Caco-2 (cell line): ENCODE data around the gene GCN1. TPM values are rescaled to one million over a fixed set of nuclear protein-coding genes. Genes with fewer than 3 reads are reported as not detected.
"Not testable (repeated sequence)": the region's sequence is repeated elsewhere in the genome, so short reads cannot be mapped to it uniquely, and the experiment has no call there.

Experiments used
- BruUV-seq: library from RNA; stranded (reverse); fragments of 400-500 nt; replicated peaks from 2 replicates; lab custom pipeline; 2021; lab: Mats Ljungman, UMichigan
- CTCF ChIA-PET: fragments of 300-600 bp; sonication (Branson Sonifier 250); formaldehyde crosslinking; loops from one replicate; lab custom pipeline; 2022; ENCODE audit warnings: antibody characterized with exemption; lab: Charles Lee
- POLR2A ChIA-PET: fragments of 300-600 bp; sonication (Branson Sonifier 250); formaldehyde crosslinking; loops from one replicate; lab custom pipeline; 2022; ENCODE audit warnings: antibody characterized with exemption; lab: Charles Lee
- DNase-seq, 2 experiments: peaks; one replicate each; pipeline versions ENCODE4 v3.0.0 to v3.0.0-alpha.2; 2020 to 2022
- H3K27me3 ChIP-seq: replicated peaks from 2 replicates; pipeline ENCODE4 v1.6.0; 2011; ENCODE audit warnings: low read length; ENCODE audit not compliant: control insufficient read depth, insufficient read depth
- H3K36me3 ChIP-seq: 2 replicates; pipeline ENCODE4 v1.5.1; 2011; ENCODE audit warnings: low read length; ENCODE audit not compliant: control insufficient read depth, insufficient read depth
- H3K4me1 ChIP-seq: fragments of 250-450 bp; sonication (Bioruptor Pico); 2 replicates; pipeline ENCODE4 v1.5.1; 2020; ENCODE audit warnings: mild to moderate bottlenecking
- H3K4me3 ChIP-seq: 2 replicates; pipeline ENCODE4 v1.5.1; 2011; ENCODE audit warnings: low read depth, mild to moderate bottlenecking, control low read depth, low read length
- H3K9me3 ChIP-seq: fragments of 250-450 bp; sonication (Bioruptor Pico); 2 replicates; pipeline ENCODE4 v1.5.1; 2020; ENCODE audit warnings: mild to moderate bottlenecking, moderate library complexity
- H3K27ac Mint-ChIP-seq: one replicate; pipeline ENCODE4 v1.8.0; 2022; ENCODE audit warnings: mixed read lengths; ENCODE audit not compliant: unreplicated experiment
- H3K27me3 Mint-ChIP-seq: one replicate; pipeline ENCODE4 v1.8.0; 2022; ENCODE audit warnings: mixed read lengths; ENCODE audit not compliant: insufficient read depth, unreplicated experiment
- H3K36me3 Mint-ChIP-seq: one replicate; pipeline ENCODE4 v1.8.0; 2022; ENCODE audit warnings: mild to moderate bottlenecking, mixed read lengths; ENCODE audit not compliant: insufficient read depth, unreplicated experiment
- H3K4me1 Mint-ChIP-seq: one replicate; pipeline ENCODE4 v1.8.0; 2022; ENCODE audit warnings: low read depth, mixed read lengths; ENCODE audit not compliant: unreplicated experiment
- H3K4me3 Mint-ChIP-seq: one replicate; pipeline ENCODE4 v1.8.0; 2022; ENCODE audit warnings: mild to moderate bottlenecking, moderate library complexity, mixed read lengths; ENCODE audit not compliant: unreplicated experiment
- H3K9me3 Mint-ChIP-seq: one replicate; pipeline ENCODE4 v1.8.0; 2022; ENCODE audit warnings: mixed read lengths; ENCODE audit not compliant: unreplicated experiment
- CTCF ChIP-seq, 2 experiments: fragments of 200-600 bp in 1 of 2; IDR thresholded peaks; 1 replicate in 1 of 2; 2 replicates in 1 of 2; pipeline versions ENCODE4 v1.5.1 to v1.8.0; 2011 to 2022; ENCODE audit warnings: antibody characterized with exemption in 1 of 2, control low read depth in 1 of 2, inconsistent platforms in 1 of 2, low read depth in 1 of 2, low read length in 1 of 2, mild to moderate bottlenecking in 1 of 2, moderate library complexity in 1 of 2; ENCODE audit not compliant: insufficient read depth in 1 of 2, severe bottlenecking in 1 of 2, unreplicated experiment in 1 of 2
- intact Hi-C: fragments of 100-400 bp; cut with micrococcal nuclease; formaldehyde crosslinking; loops from one replicate; pipeline ENCODE4 v1.10.0; 2022; ENCODE audit not compliant: unreplicated experiment
- total RNA-seq: library from RNA; stranded (reverse); gene quantifications from 2 replicates; pipeline ENCODE4 v1.2.3, GENCODE V29; 2022

The GCN1 gene
- total RNA-seq, 1 experiment from 2014 or later: 154 TPM

DNA sequence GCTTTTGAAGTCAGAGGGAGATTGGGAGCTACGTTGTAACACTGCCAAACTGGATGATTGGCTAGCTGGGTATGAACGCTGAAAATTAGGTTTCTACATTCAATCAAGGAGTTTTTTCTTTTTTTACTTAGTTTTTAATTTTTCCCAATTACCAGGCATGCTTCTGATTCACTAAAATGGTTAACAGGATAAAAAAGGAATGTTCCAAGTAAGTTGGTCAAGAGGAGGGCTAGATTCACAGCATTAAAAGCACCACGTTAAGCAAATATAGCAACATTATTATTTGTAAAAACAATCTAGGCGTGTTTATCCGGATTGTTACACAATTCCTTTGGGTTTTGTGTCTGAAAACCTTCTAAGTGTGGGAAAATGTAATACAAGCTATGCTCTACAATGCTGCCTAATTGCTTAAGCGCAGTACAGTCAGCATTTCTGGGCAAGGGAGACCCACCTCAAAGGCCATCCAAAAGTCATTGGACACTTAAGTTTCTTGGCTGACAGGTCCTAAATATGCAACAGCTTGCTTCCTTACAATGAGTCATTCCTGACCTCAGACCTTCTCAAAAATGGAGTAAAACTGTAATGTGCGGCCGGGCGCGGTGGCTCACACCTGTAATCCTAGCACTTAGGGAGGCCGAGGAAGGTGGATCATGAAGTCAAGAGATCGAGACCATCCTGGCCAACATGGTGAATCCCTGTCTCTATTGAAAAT is 5.2 kb upstream of the GCN1 start:
- intact Hi-C loops: loop anchor here (2.0 kb wide), 1 partner anchor 65 kb away; the partner anchor contains the start of gene PXN
- Histone ChIP-seq H3K4me3 (peak overlapping the region; percentile 81), H3K36me3 (peaks cover 1% of the 10 kb centered on the region; the same call in 1 of the 2 replicates), H3K4me1 (peaks cover 35% of the 10 kb centered on the region), H3K9me3 (no peaks in the 10 kb centered on the region), H3K27me3 (no peaks in the 10 kb centered on the region)
- no peaks in the 10 kb centered on the region for H3K9me3 Mint-ChIP-seq
- ChIA-PET CTCF (interaction anchor here (2.1 kb wide), 1 partner anchor 28 kb away, joined by 37 read pairs; no protein-coding TSS in a partner anchor), POLR2A (interaction anchor here (1.9 to 5.4 kb wide), 3 partner anchors 30 to 92 kb away, joined by 36 to 187 read pairs (median 70); partner anchors contain the start of genes RAB35 and RNU4-2)
- peak overlapping the region; percentile 96 for H3K27ac Mint-ChIP-seq
- H3K27me3 Mint-ChIP-seq: no peaks in the 10 kb centered on the region
- H3K4me3 Mint-ChIP-seq: peak overlapping the region; percentile 86
- DNase-seq: no peak
- H3K36me3 Mint-ChIP-seq: peaks cover 77% of the 10 kb centered on the region
- H3K4me1 Mint-ChIP-seq: peaks cover 13% of the 10 kb centered on the region
- TF ChIP-seq CTCF (IDR thresholded peaks at IDR 0.05; ENCODE audit: insufficient read depth in 1 of 2, low read depth in 1 of 2, low read length in 1 of 2, severe bottlenecking in 1 of 2, unreplicated experiment in 1 of 2): no peak
- BruUV-seq: no TSS peak

- Mint-ChIP-seq H3K27ac (peak overlapping the region; percentile 96), H3K4me1 (peaks cover 13% of the 10 kb centered on the region), H3K9me3 (no peaks in the 10 kb centered on the region), H3K4me3 (peak overlapping the region; percentile 86), H3K36me3 (peaks cover 84% of the 10 kb centered on the region), H3K27me3 (no peaks in the 10 kb centered on the region)
- ChIA-PET POLR2A (interaction anchor here (5.4 kb wide), 1 partner anchor 30 kb away, joined by 187 read pairs; no protein-coding TSS in a partner anchor), CTCF (no interaction called here)
- Histone ChIP-seq H3K4me3 (peak overlapping the region; percentile 81; the same call in 1 of the 2 replicates), H3K4me1 (peaks cover 35% of the 10 kb centered on the region), H3K36me3 (peaks cover 1% of the 10 kb centered on the region; the same call in 1 of the 2 replicates), H3K27me3 (no peaks in the 10 kb centered on the region), H3K9me3 (no peaks in the 10 kb centered on the region)
- intact Hi-C loops: no loop called here
- no TSS peak for BruUV-seq
- no peak for TF ChIP-seq CTCF (IDR thresholded peaks at IDR 0.05; ENCODE audit: insufficient read depth in 1 of 2, low read depth in 1 of 2, low read length in 1 of 2, severe bottlenecking in 1 of 2, unreplicated experiment in 1 of 2)
- no peak for DNase-seq
Measured at GRCh38 chr12:120199025-120199424, 4.5 kb upstream of the GCN1 start.

DNA sequence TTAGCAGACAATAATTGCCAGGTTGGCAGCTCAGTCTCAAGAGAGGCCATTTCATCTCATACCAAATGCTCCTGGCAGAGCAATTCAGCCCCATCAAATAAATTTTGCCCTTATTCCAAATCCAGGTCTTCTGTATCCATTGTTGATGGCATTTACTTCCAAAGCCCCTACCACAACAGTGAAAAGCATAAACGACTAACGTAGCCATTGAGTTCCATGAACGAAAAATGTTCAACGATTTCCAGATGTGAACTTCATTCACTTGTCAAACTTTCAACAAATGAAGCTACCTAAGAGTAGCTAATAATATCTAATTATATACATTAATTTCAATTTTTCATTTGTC is 3.0 kb upstream of the GCN1 start:
- Histone ChIP-seq H3K4me1 (peaks cover 39% of the 10 kb centered on the region), H3K27me3 (no peaks in the 10 kb centered on the region), H3K36me3 (peaks cover 1% of the 10 kb centered on the region; the same call in 1 of the 2 replicates), H3K4me3 (no peak overlapping the region), H3K9me3 (no peaks in the 10 kb centered on the region)
- TF ChIP-seq CTCF (IDR thresholded peaks at IDR 0.05; ENCODE audit: insufficient read depth in 1 of 2, low read depth in 1 of 2, low read length in 1 of 2, severe bottlenecking in 1 of 2, unreplicated experiment in 1 of 2): no peak
- no peak for DNase-seq
- Mint-ChIP-seq H3K4me1 (peaks cover 13% of the 10 kb centered on the region), H3K4me3 (no peak overlapping the region), H3K36me3 (peaks cover 91% of the 10 kb centered on the region), H3K27ac (peak overlapping the region; percentile 77), H3K27me3 (no peaks in the 10 kb centered on the region), H3K9me3 (no peaks in the 10 kb centered on the region)
- TSS peak; percentile 1 for BruUV-seq
- ChIA-PET POLR2A (interaction anchor here (1.6 kb wide), 1 partner anchor 31 kb away, joined by 8 read pairs; no protein-coding TSS in a partner anchor), CTCF (no interaction called here)
- intact Hi-C loops: no loop called here

- POLR2A ChIA-PET: interaction anchor here (0.9 to 1.6 kb wide), 2 partner anchors 15 to 32 kb away, joined by 6 to 8 read pairs; no protein-coding TSS in a partner anchor
- CTCF ChIA-PET: interaction anchor here (0.6 to 1.1 kb wide), 2 partner anchors 12 to 31 kb away, joined by 3 to 4 read pairs; no protein-coding TSS in a partner anchor
- H3K4me3 Mint-ChIP-seq, H3K4me3 ChIP-seq, intact Hi-C loops, H3K36me3 ChIP-seq, BruUV-seq, DNase-seq, H3K27me3 ChIP-seq, H3K4me1 Mint-ChIP-seq, H3K27me3 Mint-ChIP-seq, H3K9me3 Mint-ChIP-seq, H3K9me3 ChIP-seq: not testable (repeated sequence)
- Mint-ChIP-seq H3K27ac (peak overlapping the region; percentile 77), H3K36me3 (peaks cover 92% of the 10 kb centered on the region)
- peaks cover 39% of the 10 kb centered on the region for H3K4me1 ChIP-seq
Measured at GRCh38 chr12:120196817-120197541, 2.5 kb upstream of the GCN1 start.
